ENCODE data around the gene SLC12A8.

SLC12A8 gene

DNA sequence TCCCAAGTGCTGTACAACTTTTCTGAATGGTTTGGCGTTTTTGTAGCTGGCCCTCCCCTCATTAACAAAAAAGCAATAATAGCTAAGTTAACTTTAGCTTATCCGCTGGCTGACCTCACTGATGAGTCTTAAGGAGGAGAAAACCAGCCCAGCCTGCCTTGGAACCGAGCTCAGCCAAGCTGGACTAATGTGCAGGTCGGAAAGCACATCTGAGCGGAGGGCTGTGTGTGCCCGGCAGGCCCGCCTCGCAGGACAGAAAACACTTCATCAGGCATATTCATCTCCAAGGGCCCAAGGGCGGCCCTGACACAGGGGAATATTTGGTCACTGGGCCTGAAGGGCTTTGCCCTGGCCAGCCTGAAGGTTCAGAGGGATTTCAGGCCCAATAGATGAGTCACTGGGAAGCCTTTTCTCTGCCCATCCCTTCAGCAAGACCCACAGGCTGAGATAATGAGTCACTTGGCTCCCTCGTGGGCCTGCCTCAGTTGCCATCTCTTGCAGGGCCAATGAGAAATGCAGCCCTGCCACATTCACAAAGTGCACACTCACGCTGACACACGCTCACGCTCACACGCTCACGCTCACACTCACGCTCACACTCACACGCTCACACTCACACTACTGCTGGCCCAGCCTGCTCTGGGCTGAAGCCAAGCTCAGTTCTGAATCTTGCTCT, 75.1 kb downstream of the SLC12A8 start:
- DNase-seq: no peak

- DNase-seq: no peak
Observed at GRCh38 chr3:125136966-125137357, 75.6 kb downstream of the SLC12A8 start.

- no peak for DNase-seq
Observed at GRCh38 chr3:125136515-125136914, 76.0 kb downstream of the SLC12A8 start.

DNA sequence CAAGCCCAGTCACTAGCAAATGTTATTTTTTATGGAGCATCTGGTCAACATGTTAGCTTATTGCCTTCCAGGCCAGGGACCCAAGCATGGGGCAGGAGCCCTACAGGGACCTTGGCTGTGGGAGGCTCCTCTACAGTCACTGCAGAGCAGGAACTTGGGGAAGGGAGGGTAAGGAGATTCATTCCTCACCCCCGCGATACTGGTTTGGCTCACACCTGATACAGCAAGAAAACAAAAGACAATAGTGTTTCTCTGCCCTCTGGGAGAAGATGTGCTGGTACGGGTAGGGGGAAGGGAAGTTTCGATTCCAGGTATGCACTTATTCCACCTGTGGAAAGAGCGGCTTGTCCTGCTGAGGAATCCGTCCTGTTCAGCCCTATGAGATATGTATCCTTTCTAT, 77.6 kb downstream of the SLC12A8 start:
- DNase-seq: no peak

GRCh38 chr3:125132815-125133214, 79.7 kb downstream of the SLC12A8 start:
- no peak for DNase-seq

GRCh38 chr3:125129512-125129997, 83.0 kb downstream of the SLC12A8 start:
- DNase-seq: peak; percentile 94

GRCh38 chr3:125128861-125129501, 83.6 kb downstream of the SLC12A8 start:
- peak; percentile 77 for DNase-seq

DNA sequence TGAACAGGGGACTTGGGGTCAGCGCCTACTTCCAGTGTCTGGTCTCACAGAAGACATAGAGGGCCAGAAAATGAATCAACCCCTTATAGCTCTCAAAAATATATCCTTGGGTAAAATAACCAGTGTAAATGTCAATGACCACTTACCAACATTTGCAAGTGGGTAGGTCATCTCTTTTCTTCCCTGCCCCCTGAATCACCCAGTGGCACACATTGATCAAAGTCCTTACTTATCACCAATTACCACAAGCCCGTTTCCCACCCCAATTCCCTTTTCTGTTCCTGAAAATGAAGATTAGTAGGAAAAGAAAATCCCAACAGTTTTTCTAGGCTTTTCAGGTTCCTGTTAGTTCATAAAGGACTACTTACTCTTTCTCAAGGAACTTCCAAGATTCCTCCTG, 86.2 kb downstream of the SLC12A8 start:
- DNase-seq: no peak

GRCh38 chr3:125125821-125126245, 86.7 kb downstream of the SLC12A8 start:
- no peak for DNase-seq

- no peak for DNase-seq
Observed at GRCh38 chr3:125123451-125124305, 88.9 kb downstream of the SLC12A8 start.

GRCh38 chr3:125121246-125122010, 91.1 kb downstream of the SLC12A8 start:
- DNase-seq: peak; percentile 56

DNA sequence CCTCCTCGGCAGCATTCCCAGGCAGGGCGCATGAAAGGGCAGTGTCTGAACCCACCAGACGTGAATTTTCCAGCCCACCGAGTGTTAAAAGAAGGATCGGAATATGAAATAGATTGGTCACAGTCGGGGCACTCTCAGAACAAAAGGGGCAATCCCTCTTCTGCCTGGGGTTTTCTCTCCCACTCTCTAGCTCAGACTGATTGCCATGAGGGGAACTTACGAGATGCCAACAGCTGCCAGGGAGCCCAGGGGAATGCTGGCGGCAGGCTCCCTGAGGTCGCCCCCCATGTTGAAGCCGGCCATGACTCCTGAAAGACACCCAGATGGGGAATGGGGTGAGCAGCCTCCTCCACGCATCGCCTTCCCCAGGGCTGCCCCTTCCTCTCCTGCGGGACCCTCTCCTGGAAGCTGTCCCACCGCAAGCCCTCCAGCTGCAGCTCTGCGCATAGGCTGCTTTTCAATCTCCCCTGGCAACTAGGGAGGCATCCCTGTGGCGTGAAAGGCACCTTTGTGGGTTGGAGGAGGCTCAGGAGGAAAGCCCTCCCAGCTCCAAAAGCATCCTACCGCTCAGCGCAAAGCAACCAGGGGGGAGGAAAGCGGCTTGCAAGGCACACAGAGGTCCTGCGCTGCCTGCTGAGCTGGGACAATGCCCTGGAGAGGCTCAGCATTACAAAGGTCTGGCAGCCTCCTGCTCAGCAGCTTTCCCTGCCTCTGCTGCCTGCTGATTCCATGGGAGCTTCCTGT, 92.0 kb downstream of the SLC12A8 start:
- DNase-seq: peak; percentile 84

GRCh38 chr3:125119752-125120378, 92.7 kb downstream of the SLC12A8 start:
- no peak for DNase-seq

GRCh38 chr3:125118600-125118999, 93.9 kb downstream of the SLC12A8 start:
- no peak for DNase-seq

DNA sequence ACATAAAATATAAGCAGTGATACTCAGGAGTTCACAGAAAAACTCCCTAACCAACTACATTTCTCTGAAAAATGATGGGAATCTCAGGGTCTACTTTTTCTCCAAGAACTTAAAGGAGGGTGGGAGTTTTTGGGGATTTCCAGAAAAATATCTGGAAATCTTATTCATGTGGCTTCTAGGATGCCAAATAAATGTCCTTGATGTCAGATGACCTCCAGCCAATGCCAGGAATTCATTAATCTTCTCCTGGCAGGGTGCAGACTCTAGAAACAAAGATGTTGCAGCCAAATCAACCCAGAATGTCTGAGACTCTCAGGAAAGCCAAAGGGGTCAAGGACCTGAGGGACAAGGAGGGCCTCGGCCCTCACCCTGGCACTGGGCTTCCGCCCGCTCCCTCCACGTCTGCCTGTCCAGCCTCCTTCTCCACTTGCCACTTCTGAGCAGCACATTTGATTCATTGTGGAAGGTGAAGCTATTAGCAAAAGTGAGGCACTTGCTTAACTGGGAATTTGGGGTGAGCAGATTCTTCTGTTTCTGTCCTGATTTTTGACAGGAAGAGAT, 94.8 kb downstream of the SLC12A8 start:
- DNase-seq: no peak

DNA sequence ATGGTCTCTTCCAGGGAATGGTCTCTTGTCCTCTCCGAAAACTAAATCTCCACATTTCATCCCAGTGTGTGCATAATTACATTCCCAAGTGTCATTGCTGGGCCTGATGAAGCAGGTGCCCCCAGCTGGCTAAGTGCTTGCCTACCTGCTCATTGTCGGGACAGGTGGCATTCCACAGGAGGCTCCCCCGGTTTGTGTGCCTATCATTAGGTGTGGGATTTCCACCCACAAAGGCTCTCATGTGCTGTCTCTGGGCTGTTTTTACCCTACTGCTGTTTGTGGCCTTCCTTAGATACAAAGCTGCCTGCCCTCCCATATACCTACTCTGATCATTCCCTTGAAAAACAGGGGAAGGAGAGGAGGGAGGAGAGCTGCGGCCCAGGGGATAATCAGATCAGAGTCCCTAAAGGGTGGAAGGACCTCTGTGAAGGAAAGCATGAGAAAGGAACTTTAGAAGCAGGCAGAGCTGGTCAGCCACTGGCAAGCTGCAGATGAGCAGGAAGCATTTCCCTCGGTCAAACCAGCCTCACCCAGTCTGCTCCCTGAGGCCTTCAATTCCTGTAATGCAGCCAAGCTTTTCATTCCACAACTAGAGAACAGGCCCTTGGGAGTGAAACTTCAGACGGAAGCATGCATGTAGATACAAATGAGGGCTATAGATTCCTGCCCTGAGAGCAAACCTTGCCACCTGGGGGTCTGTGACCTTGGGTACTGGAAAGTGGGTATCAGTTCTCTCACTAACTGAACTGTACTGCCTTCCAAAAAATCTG, 96.1 kb downstream of the SLC12A8 start:
- peak; percentile 56 for DNase-seq

DNA sequence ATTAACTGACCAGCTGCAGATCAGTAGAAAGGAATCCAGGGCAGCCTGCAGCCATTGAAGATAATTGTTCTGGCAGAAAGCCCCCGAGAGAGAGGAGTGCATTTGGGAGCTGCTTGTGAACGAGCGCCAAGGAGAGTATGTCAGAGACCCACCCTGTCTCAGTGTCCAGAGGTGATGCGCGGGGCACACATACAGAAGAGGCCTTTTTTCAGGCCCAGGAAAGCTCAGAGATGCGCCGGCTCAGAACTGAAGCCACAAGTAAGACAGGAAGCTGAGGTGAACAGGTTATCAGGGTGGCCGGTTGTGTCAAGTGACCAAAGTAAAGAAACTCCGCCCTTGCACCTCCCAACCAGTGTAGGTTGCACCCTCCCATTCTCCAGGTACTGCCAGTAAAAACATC, 96.9 kb downstream of the SLC12A8 start:
- peak; percentile 73 for DNase-seq

GRCh38 chr3:125112981-125113380, 99.6 kb downstream of the SLC12A8 start:
- no peak for DNase-seq

- no peak for DNase-seq
Observed at GRCh38 chr3:125110876-125111480, 101.6 kb downstream of the SLC12A8 start.

Measured in eye (tissue), 1 donor.